CD14-positive monocyte (primary cell): Measurements from ENCODE around the gene RASGRP2. TPM values are rescaled to one million over a fixed set of nuclear protein-coding genes. Genes with fewer than 3 reads are reported as not detected.

Experiments
- DNase-seq, 3 donors: peaks; one replicate each; pipeline ENCODE4 v3.0.0-alpha.2; 2011 to 2022
- H2AFZ ChIP-seq: 2 replicates; pipeline ENCODE4 v1.6.0; 2012; ENCODE audit warnings: mild to moderate bottlenecking, low read depth, low read length, inconsistent platforms; ENCODE audit not compliant: insufficient read depth, poor library complexity, severe bottlenecking
- H3K27ac ChIP-seq, 2 donors: 1 replicate in 1 of 2; 2 replicates in 1 of 2; pipeline ENCODE4 v1.5.1; 2012 to 2013; ENCODE audit warnings: low read length in 2 of 2, control low read depth in 1 of 2, inconsistent platforms in 1 of 2, low read depth in 1 of 2, mild to moderate bottlenecking in 1 of 2
- H3K27me3 ChIP-seq, 2 donors: one replicate each; pipeline versions ENCODE4 v1.6.0 to v1.6.1; 2011 to 2013; ENCODE audit warnings: low read length in 2 of 2; ENCODE audit not compliant: control insufficient read depth in 2 of 2, insufficient read depth in 2 of 2
- H3K36me3 ChIP-seq, 2 donors: replicated peaks in 1 of 2; 1 replicate in 1 of 2; 2 replicates in 1 of 2; pipeline versions ENCODE4 v1.5.1 to v1.6.1; 2012 to 2013; ENCODE audit warnings: low read length in 2 of 2, control low read depth in 1 of 2, inconsistent platforms in 1 of 2, mild to moderate bottlenecking in 1 of 2; ENCODE audit not compliant: insufficient read depth in 2 of 2, control insufficient read depth in 1 of 2
- H3K4me1 ChIP-seq, 2 donors: 1 replicate in 1 of 2; 2 replicates in 1 of 2; pipeline versions ENCODE4 v1.5.1 to v1.6.1; 2012 to 2013; ENCODE audit warnings: low read length in 2 of 2, control low read depth in 1 of 2, inconsistent platforms in 1 of 2, mild to moderate bottlenecking in 1 of 2, moderate library complexity in 1 of 2; ENCODE audit not compliant: insufficient read depth in 2 of 2, control insufficient read depth in 1 of 2
- H3K4me2 ChIP-seq: replicated peaks from 2 replicates; pipeline ENCODE3; 2012; ENCODE audit warnings: low read length, moderate library complexity, mild to moderate bottlenecking; ENCODE audit not compliant: poor library complexity, severe bottlenecking; ENCODE audit errors: extremely low read depth
- H3K4me3 ChIP-seq, 3 experiments: fragments of 200-600 bp in 1 of 3; sonication (generic) in 1 of 3; replicated peaks in 1 of 3; 1 replicate in 2 of 3; 2 replicates in 1 of 3; pipeline ENCODE4 v1.5.1; 2011 to 2013; ENCODE audit warnings: low read length in 3 of 3, mild to moderate bottlenecking in 3 of 3, control low read depth in 2 of 3, low read depth in 2 of 3, inconsistent platforms in 1 of 3, moderate library complexity in 1 of 3
- H3K79me2 ChIP-seq: 2 replicates; pipeline ENCODE4 v1.6.0; 2012; ENCODE audit warnings: mild to moderate bottlenecking, control low read depth, inconsistent platforms, low read length, moderate library complexity; ENCODE audit not compliant: insufficient read depth
- H3K9ac ChIP-seq: 2 replicates; pipeline ENCODE4 v1.6.0; 2017; ENCODE audit warnings: low read length, mild to moderate bottlenecking; ENCODE audit not compliant: insufficient read depth, poor library complexity, severe bottlenecking
- H3K9me3 ChIP-seq, 2 donors: replicated peaks in 1 of 2; 1 replicate in 1 of 2; 2 replicates in 1 of 2; pipeline versions ENCODE4 v1.5.1 to v1.6.1; 2012 to 2013; ENCODE audit warnings: low read length in 2 of 2, control low read depth in 1 of 2; ENCODE audit not compliant: control insufficient read depth in 1 of 2, insufficient read depth in 1 of 2
- H4K20me1 ChIP-seq: 2 replicates; pipeline ENCODE4 v1.6.0; 2012; ENCODE audit warnings: mild to moderate bottlenecking, low read length, control low read depth, moderate library complexity; ENCODE audit not compliant: insufficient read depth
- H3K27ac Mint-ChIP-seq, 7 donors: one replicate each; pipeline ENCODE4 v1.8.0; 2020; ENCODE audit warnings: mild to moderate bottlenecking in 7 of 7, mixed read lengths in 7 of 7, moderate library complexity in 6 of 7, inconsistent platforms in 2 of 7
- H3K27me3 Mint-ChIP-seq, 3 donors: one replicate each; pipeline ENCODE4 v1.8.0; 2021 to 2022; ENCODE audit warnings: low read depth in 3 of 3, mild to moderate bottlenecking in 3 of 3, mixed read lengths in 3 of 3, moderate library complexity in 3 of 3, inconsistent platforms in 1 of 3
- H3K36me3 Mint-ChIP-seq, 2 donors: one replicate each; pipeline ENCODE4 v1.8.0; 2020; ENCODE audit warnings: mixed read lengths in 2 of 2, inconsistent platforms in 1 of 2, mild to moderate bottlenecking in 1 of 2
- H3K4me1 Mint-ChIP-seq: one replicate; pipeline ENCODE4 v1.8.0; 2020; ENCODE audit warnings: mild to moderate bottlenecking, mixed read lengths
- H3K4me3 Mint-ChIP-seq, 2 donors: one replicate each; pipeline ENCODE4 v1.8.0; 2020; ENCODE audit warnings: mild to moderate bottlenecking in 2 of 2, mixed read lengths in 2 of 2, moderate library complexity in 1 of 2
- H3K9me3 Mint-ChIP-seq, 7 donors: one replicate each; pipeline ENCODE4 v1.8.0; 2020 to 2022; ENCODE audit warnings: mixed read lengths in 7 of 7, mild to moderate bottlenecking in 6 of 7, moderate library complexity in 6 of 7, inconsistent platforms in 2 of 7
- WGBS: methylation state at CpG from one replicate; pipeline ENCODE4 v1.1.5; 2013; ENCODE audit warnings: missing lambda C conversion rate; ENCODE audit not compliant: insufficient coverage; 5-methylcytosine and 5-hydroxymethylcytosine counted together
- intact Hi-C, 2 donors: fragments of 100-400 bp; cut with micrococcal nuclease; formaldehyde crosslinking; loops; one replicate each; pipeline versions ENCODE4 v1.15.0 to v1.15.1; 2023
- polyA plus RNA-seq, 3 donors: library from polyadenylated mRNA; depleted of rRNA in 1 of 3; unstranded in 2 of 3; stranded (reverse) in 1 of 3; fragments of 300-500 nt in 2 of 3; fragments of >200 nt in 1 of 3; fragmentation: Illumina TruSeq in 2 of 3; gene quantifications; 1 replicate in 2 of 3; 2 replicates in 1 of 3; pipeline ENCODE4 v1.2.3, GENCODE V29; 2012 to 2021
- TF ChIP-seq, protein P1 (sequence below): fragments of 200-600 bp; IDR thresholded peaks from one replicate; pipeline ENCODE4 v1.8.0; 2022; ENCODE audit warnings: antibody characterized with exemption, mild to moderate bottlenecking

The RASGRP2 gene
- polyA plus RNA-seq, 3 donors: 67.6 to 242 (median 68.8) TPM

DNA sequence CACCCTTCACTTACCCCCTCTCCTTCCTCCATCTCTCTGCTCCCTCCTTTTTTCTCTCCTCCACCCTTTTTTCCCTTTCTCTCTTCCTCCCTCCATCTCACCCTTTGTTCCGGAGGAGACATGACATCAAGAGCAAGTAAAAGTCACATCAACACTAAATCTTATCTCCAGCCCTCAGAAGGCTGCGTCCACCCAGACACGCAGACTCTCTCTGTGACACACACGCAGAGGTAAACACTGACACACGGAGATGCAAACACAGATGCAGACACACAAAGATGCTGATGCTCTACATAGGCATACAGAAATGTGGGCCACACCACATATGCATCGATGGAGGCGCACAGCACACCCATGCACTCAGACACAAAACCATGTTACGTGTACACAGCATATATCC is 47.9 kb downstream of the RASGRP2 start:
- Histone ChIP-seq H3K27ac (no peak overlapping the region), H3K79me2 (no peaks in the 10 kb centered on the region), H3K27me3 (peaks cover 4 to 19% of the 10 kb centered on the region in 2 donors), H3K4me2 (no peak overlapping the region), H3K9me3 (no peaks in the 10 kb centered on the region), H3K4me1 (peaks cover 5 to 8% of the 10 kb centered on the region in 2 donors), H3K4me3 (no peak overlapping the region), H3K9ac (no peak overlapping the region), H3K36me3 (no peaks in the 10 kb centered on the region), H2AFZ (no peak overlapping the region), H4K20me1 (no peaks in the 10 kb centered on the region)
- no peak for DNase-seq
- TF ChIP-seq, protein P1, sequence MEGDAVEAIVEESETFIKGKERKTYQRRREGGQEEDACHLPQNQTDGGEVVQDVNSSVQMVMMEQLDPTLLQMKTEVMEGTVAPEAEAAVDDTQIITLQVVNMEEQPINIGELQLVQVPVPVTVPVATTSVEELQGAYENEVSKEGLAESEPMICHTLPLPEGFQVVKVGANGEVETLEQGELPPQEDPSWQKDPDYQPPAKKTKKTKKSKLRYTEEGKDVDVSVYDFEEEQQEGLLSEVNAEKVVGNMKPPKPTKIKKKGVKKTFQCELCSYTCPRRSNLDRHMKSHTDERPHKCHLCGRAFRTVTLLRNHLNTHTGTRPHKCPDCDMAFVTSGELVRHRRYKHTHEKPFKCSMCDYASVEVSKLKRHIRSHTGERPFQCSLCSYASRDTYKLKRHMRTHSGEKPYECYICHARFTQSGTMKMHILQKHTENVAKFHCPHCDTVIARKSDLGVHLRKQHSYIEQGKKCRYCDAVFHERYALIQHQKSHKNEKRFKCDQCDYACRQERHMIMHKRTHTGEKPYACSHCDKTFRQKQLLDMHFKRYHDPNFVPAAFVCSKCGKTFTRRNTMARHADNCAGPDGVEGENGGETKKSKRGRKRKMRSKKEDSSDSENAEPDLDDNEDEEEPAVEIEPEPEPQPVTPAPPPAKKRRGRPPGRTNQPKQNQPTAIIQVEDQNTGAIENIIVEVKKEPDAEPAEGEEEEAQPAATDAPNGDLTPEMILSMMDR: no peak
- Mint-ChIP-seq H3K4me3 (no peak overlapping the region), H3K36me3 (no peaks in the 10 kb centered on the region), H3K27ac (no peak overlapping the region), H3K9me3 (peaks cover 0 to 3% (median 0%) of the 10 kb centered on the region in 7 donors), H3K27me3 (peaks cover 23 to 42% (median 36%) of the 10 kb centered on the region in 3 donors), H3K4me1 (peaks cover 12% of the 10 kb centered on the region)
- WGBS: 97% methylated on average over 7 of the region's 8 CpGs
- intact Hi-C loops: no loop called here

DNA sequence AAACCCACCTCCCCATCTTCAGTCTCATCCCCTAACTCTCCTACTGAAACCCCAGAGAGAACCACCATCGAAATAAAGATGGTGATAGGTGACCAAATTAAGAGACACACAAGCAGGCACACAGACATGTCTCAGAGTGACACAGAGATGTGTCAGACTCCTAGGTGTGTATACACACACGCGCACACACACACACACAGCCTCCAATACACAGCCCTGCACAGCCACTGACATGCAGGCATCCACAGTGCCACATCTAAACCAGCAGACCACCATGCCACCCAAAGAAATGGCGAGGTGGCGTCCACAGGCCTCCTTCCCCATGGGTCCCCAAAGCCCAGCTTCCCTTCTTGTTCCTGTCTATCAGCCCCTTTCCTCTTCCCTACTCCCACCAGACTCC is 48.4 kb downstream of the RASGRP2 start:
- Mint-ChIP-seq H3K27me3 (peaks cover 23 to 42% (median 36%) of the 10 kb centered on the region in 3 donors), H3K36me3 (no peaks in the 10 kb centered on the region), H3K9me3 (peaks cover 0 to 3% (median 0%) of the 10 kb centered on the region in 7 donors), H3K4me1 (peaks cover 12% of the 10 kb centered on the region), H3K27ac (no peak overlapping the region), H3K4me3 (no peak overlapping the region)
- Histone ChIP-seq H3K27me3 (peaks cover 4 to 19% of the 10 kb centered on the region in 2 donors), H3K4me3 (no peak overlapping the region), H3K9ac (no peak overlapping the region), H3K79me2 (no peaks in the 10 kb centered on the region), H4K20me1 (no peaks in the 10 kb centered on the region), H3K36me3 (no peaks in the 10 kb centered on the region), H3K27ac (no peak overlapping the region), H2AFZ (no peak overlapping the region), H3K4me2 (no peak overlapping the region), H3K9me3 (no peaks in the 10 kb centered on the region), H3K4me1 (peaks cover 5 to 8% of the 10 kb centered on the region in 2 donors)
- intact Hi-C loops: no loop called here
- TF ChIP-seq, protein P1: no peak
- 97% methylated on average over 5 of the region's 5 CpGs for WGBS
- no peak for DNase-seq
